Thyroid gland (tissue), 4 donors: ENCODE data around the gene DEPDC4.

ENCODE experiments used
- POLR2A ChIP-seq, 2 donors: fragments of 450-650 bp; IDR thresholded peaks; one replicate each; pipeline ENCODE4 v1.6.1; 2017; ENCODE audit warnings: antibody characterized with exemption in 2 of 2, mild to moderate bottlenecking in 2 of 2, moderate library complexity in 1 of 2
- TF ChIP-seq, protein P1 (sequence below), 6 experiments: fragments of 200-600 bp in 3 of 6; fragments of 450-650 bp in 3 of 6; sonication (generic) in 3 of 6; IDR thresholded peaks; one replicate each; pipeline ENCODE4 v1.5.1; 2016 to 2019; ENCODE audit warnings: antibody characterized with exemption in 6 of 6, mild to moderate bottlenecking in 2 of 6, inconsistent platforms in 1 of 6, moderate library complexity in 1 of 6

DNA sequence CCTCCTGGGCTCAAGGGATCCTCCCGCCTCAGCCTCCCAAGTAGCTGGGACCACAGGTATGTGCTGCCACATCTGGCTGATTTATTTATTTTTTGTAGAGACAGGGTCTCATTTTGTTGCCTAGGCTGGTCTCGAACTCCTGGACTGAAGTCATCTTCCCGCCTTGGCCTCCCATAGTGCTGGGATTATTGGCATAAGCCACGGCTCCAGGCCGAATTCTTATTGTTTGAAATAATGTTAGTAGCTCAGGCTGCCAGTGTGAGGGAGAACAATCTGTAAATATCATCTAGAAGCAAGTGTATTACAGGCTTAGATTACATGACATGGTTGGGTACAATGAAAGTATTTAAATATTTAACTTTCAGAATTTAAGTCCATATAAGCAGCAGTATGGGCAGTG, 58.0 kb downstream of the DEPDC4 start:
- no peak for TF ChIP-seq POLR2A (IDR thresholded peaks at IDR 0.05)
- TF ChIP-seq, protein P1, sequence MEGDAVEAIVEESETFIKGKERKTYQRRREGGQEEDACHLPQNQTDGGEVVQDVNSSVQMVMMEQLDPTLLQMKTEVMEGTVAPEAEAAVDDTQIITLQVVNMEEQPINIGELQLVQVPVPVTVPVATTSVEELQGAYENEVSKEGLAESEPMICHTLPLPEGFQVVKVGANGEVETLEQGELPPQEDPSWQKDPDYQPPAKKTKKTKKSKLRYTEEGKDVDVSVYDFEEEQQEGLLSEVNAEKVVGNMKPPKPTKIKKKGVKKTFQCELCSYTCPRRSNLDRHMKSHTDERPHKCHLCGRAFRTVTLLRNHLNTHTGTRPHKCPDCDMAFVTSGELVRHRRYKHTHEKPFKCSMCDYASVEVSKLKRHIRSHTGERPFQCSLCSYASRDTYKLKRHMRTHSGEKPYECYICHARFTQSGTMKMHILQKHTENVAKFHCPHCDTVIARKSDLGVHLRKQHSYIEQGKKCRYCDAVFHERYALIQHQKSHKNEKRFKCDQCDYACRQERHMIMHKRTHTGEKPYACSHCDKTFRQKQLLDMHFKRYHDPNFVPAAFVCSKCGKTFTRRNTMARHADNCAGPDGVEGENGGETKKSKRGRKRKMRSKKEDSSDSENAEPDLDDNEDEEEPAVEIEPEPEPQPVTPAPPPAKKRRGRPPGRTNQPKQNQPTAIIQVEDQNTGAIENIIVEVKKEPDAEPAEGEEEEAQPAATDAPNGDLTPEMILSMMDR (IDR thresholded peaks at IDR 0.05): no peak
